MM.1S (cell line): Measurements from ENCODE around the gene TMEM117.

Experiments
- DNase-seq: peaks from one replicate; pipeline ENCODE4 v3.0.0-alpha.2; 2015
- H2AFZ ChIP-seq: fragments of 300-600 bp; sonication (generic); 2 replicates; pipeline ENCODE4 v1.6.0; 2016; ENCODE audit warnings: antibody characterized with exemption, low read length
- H3F3A ChIP-seq: fragments of 300-600 bp; sonication (generic); 2 replicates; pipeline ENCODE4 v1.6.1; 2016; ENCODE audit warnings: mild to moderate bottlenecking, antibody characterized with exemption, low read length, moderate library complexity, mixed read lengths; ENCODE audit not compliant: insufficient read depth
- H3K27ac ChIP-seq: fragments of 300-600 bp; sonication (generic); 2 replicates; pipeline ENCODE4 v1.5.1; 2016; ENCODE audit warnings: mild to moderate bottlenecking, low read length
- H3K27me3 ChIP-seq: fragments of 300-600 bp; sonication (generic); replicated peaks from 2 replicates; pipeline ENCODE4 v1.6.0; 2016; ENCODE audit warnings: low read length; ENCODE audit not compliant: insufficient read depth
- H3K36me3 ChIP-seq: fragments of 300-600 bp; sonication (generic); replicated peaks from 2 replicates; pipeline ENCODE4 v1.6.1; 2016; ENCODE audit warnings: mild to moderate bottlenecking, low read length, mixed read lengths; ENCODE audit not compliant: insufficient read depth
- H3K4me1 ChIP-seq: fragments of 300-600 bp; sonication (generic); 2 replicates; pipeline ENCODE4 v1.6.1; 2016; ENCODE audit warnings: low read length, mixed read lengths
- H3K4me2 ChIP-seq: fragments of 300-600 bp; sonication (generic); 2 replicates; pipeline ENCODE4 v1.6.0; 2016; ENCODE audit warnings: low read depth, low read length
- H3K4me3 ChIP-seq: fragments of 300-600 bp; sonication (generic); 2 replicates; pipeline ENCODE4 v1.5.1; 2016; ENCODE audit warnings: low read length, mixed read lengths
- H3K79me2 ChIP-seq: fragments of 300-600 bp; sonication (generic); 2 replicates; pipeline ENCODE4 v1.6.1; 2016; ENCODE audit warnings: mixed run types, low read length, mixed read lengths
- H3K9ac ChIP-seq: fragments of 300-600 bp; sonication (generic); 2 replicates; pipeline ENCODE4 v1.6.1; 2016; ENCODE audit warnings: low read length, mixed read lengths
- H3K9me2 ChIP-seq: fragments of 300-600 bp; sonication (generic); replicated peaks from 2 replicates; pipeline ENCODE4 v1.6.1; 2016; ENCODE audit warnings: mild to moderate bottlenecking, low read length, mixed read lengths; ENCODE audit not compliant: insufficient read depth
- H3K9me3 ChIP-seq: fragments of 300-600 bp; sonication (generic); replicated peaks from 2 replicates; pipeline ENCODE4 v1.6.1; 2016; ENCODE audit warnings: mild to moderate bottlenecking, low read length, mixed read lengths; ENCODE audit not compliant: insufficient read depth
- H4K20me1 ChIP-seq: fragments of 300-600 bp; sonication (generic); 2 replicates; pipeline ENCODE4 v1.6.1; 2016; ENCODE audit warnings: mild to moderate bottlenecking, low read length, moderate library complexity, mixed read lengths; ENCODE audit not compliant: insufficient read depth
- CTCF ChIP-seq: fragments of 300-600 bp; sonication (generic); IDR thresholded peaks from 2 replicates; pipeline ENCODE4 v1.5.1; 2016; ENCODE audit warnings: antibody characterized with exemption, low read length, mixed read lengths
- EZH2 ChIP-seq: fragments of 300-600 bp; sonication (generic); optimal IDR thresholded peaks from 2 replicates; pipeline ENCODE3; 2017; ENCODE audit warnings: low read depth, mild to moderate bottlenecking, antibody characterized with exemption, low read length, mixed read lengths
- EZH2phosphoT487 ChIP-seq: fragments of 300-600 bp; sonication (generic); IDR thresholded peaks from 2 replicates; pipeline ENCODE4 v1.6.1; 2018; ENCODE audit warnings: antibody characterized with exemption, low read length

The TMEM117 gene

DNA sequence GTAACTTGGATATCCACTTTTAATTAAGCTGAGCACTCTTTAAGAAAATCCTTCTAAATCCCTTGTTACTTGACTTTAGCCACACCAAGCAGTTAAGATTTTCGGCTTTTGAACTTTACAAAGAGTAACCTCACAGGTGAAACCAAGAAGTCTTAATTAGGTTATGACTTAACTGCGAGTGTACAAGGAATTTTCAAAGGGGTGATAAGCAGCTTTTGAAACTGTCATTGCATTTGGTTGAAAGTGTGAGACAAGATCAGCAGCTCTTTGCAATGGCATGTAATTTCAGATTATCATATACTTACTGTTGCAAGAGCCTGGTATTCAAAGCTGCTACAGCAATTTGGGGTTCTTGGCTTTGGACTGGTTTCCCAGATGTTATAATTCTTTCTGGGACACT is 137.5 kb downstream of the TMEM117 start:
- Histone ChIP-seq H2AFZ (no peak overlapping the region), H3K27me3 (no peaks in the 10 kb centered on the region), H3K4me2 (peak overlapping the region; percentile 51; the same call in 1 of the 2 replicates), H3K4me1 (peaks cover 14% of the 10 kb centered on the region), H3K9me3 (no peaks in the 10 kb centered on the region), H4K20me1 (no peaks in the 10 kb centered on the region), H3K36me3 (no peaks in the 10 kb centered on the region), H3K9me2 (no peaks in the 10 kb centered on the region), H3K79me2 (no peaks in the 10 kb centered on the region), H3K27ac (peak overlapping the region; percentile 53; the same call in 1 of the 2 replicates), H3K9ac (no peak overlapping the region), H3F3A (peaks cover 14% of the 10 kb centered on the region), H3K4me3 (no peak overlapping the region)
- peak; percentile 76 for DNase-seq
- no peak for TF ChIP-seq EZH2phosphoT487

GRCh38 chr12:43973993-43974392 is 138.1 kb downstream of the TMEM117 start:
- no peak overlapping the region for H3K4me3 ChIP-seq
- H3K27me3 ChIP-seq, result no peaks in the 10 kb centered on the region
- no peaks in the 10 kb centered on the region for H3K9me3 ChIP-seq
- TF ChIP-seq EZH2, result no peak
- no peak for TF ChIP-seq EZH2phosphoT487
- TF ChIP-seq CTCF, result no peak
- H4K20me1 ChIP-seq, result no peaks in the 10 kb centered on the region
- H3K9me2 ChIP-seq, result no peaks in the 10 kb centered on the region
- no peak overlapping the region for H3K9ac ChIP-seq
- H3F3A ChIP-seq, result peaks cover 14% of the 10 kb centered on the region
- no peaks in the 10 kb centered on the region for H3K36me3 ChIP-seq
- H3K79me2 ChIP-seq, result no peaks in the 10 kb centered on the region
- peak overlapping the region; percentile 53; the same call in 1 of the 2 replicates for H3K27ac ChIP-seq
- peak; percentile 35 for DNase-seq
- peaks cover 14% of the 10 kb centered on the region for H3K4me1 ChIP-seq
- peak overlapping the region; percentile 51 for H3K4me2 ChIP-seq
- no peak overlapping the region for H2AFZ ChIP-seq

GRCh38 chr12:43976027-43976426 is 140.1 kb downstream of the TMEM117 start:
- Histone ChIP-seq H3F3A (peaks cover 14% of the 10 kb centered on the region), H3K36me3 (no peaks in the 10 kb centered on the region), H4K20me1 (no peaks in the 10 kb centered on the region), H3K9me2 (no peaks in the 10 kb centered on the region), H2AFZ (no peak overlapping the region), H3K4me1 (peaks cover 14% of the 10 kb centered on the region), H3K9ac (no peak overlapping the region), H3K9me3 (no peaks in the 10 kb centered on the region), H3K4me3 (no peak overlapping the region), H3K4me2 (no peak overlapping the region), H3K27me3 (no peaks in the 10 kb centered on the region), H3K27ac (no peak overlapping the region), H3K79me2 (no peaks in the 10 kb centered on the region)
- TF ChIP-seq EZH2phosphoT487, result no peak
- no peak for TF ChIP-seq CTCF
- no peak for DNase-seq

- TF ChIP-seq CTCF (no peak), EZH2phosphoT487 (no peak), EZH2 (no peak)
- Histone ChIP-seq H3K9me2 (no peaks in the 10 kb centered on the region), H3K4me2 (no peak overlapping the region), H3K79me2 (no peaks in the 10 kb centered on the region), H3K4me1 (peaks cover 5% of the 10 kb centered on the region; the same call in 1 of the 2 replicates), H3K9ac (no peak overlapping the region), H3F3A (peaks cover 9% of the 10 kb centered on the region), H3K9me3 (no peaks in the 10 kb centered on the region), H4K20me1 (no peaks in the 10 kb centered on the region), H3K4me3 (no peak overlapping the region), H3K27me3 (no peaks in the 10 kb centered on the region), H3K27ac (no peak overlapping the region), H3K36me3 (no peaks in the 10 kb centered on the region), H2AFZ (no peak overlapping the region)
- DNase-seq, result no peak
These were observed 142.7 kb downstream of the TMEM117 start for GRCh38 chr12:43978556-43978955.
